ENCODE measurements around the gene SPATA19. TPM values are rescaled to one million over a fixed set of nuclear protein-coding genes. Genes with fewer than 3 reads are reported as not detected.

The SPATA19 gene
- total and polyA plus RNA-seq, 2 experiments from 2014 or later: not detected

- H3K36me3 ChIP-seq: no peaks in the 10 kb centered on the region
- H3K27me3 ChIP-seq: peaks cover 3% of the 10 kb centered on the region
- no peak for DNase-seq (ENCODE audit: low read depth in 1 of 2, low spot score in 1 of 2)
- H3K27ac ChIP-seq: no peak overlapping the region
- H3K9me3 ChIP-seq (ENCODE audit: low read depth): no peaks in the 10 kb centered on the region
- H3K4me1 ChIP-seq (ENCODE audit: low read depth): no peaks in the 10 kb centered on the region
- no peak for TF ChIP-seq CTCF (IDR thresholded peaks at IDR 0.05; ENCODE audit: low read depth, low read length)
- H3K4me3 ChIP-seq: no peak overlapping the region
These were observed 17.8 kb downstream of the SPATA19 start for GRCh38 chr11:133827556-133827955.

- Histone ChIP-seq H3K9me3 (ENCODE audit: low read depth) (no peaks in the 10 kb centered on the region), H3K36me3 (no peaks in the 10 kb centered on the region), H3K4me3 (no peak overlapping the region), H3K4me1 (ENCODE audit: low read depth) (no peaks in the 10 kb centered on the region), H3K27me3 (peaks cover 3% of the 10 kb centered on the region), H3K27ac (no peak overlapping the region)
- TF ChIP-seq CTCF (IDR thresholded peaks at IDR 0.05; ENCODE audit: low read depth, low read length): no peak
- no peak for DNase-seq (ENCODE audit: low read depth in 1 of 2, low spot score in 1 of 2)
These were observed 18.4 kb downstream of the SPATA19 start for GRCh38 chr11:133826866-133827265.

- Histone ChIP-seq H3K9me3 (ENCODE audit: low read depth) (no peaks in the 10 kb centered on the region), H3K36me3 (no peaks in the 10 kb centered on the region), H3K27me3 (peaks cover 3% of the 10 kb centered on the region), H3K27ac (no peak overlapping the region), H3K4me1 (ENCODE audit: low read depth) (no peaks in the 10 kb centered on the region), H3K4me3 (no peak overlapping the region)
- TF ChIP-seq CTCF (IDR thresholded peaks at IDR 0.05; ENCODE audit: low read depth, low read length): no peak
- no peak for DNase-seq (ENCODE audit: low read depth in 1 of 2, low spot score in 1 of 2)
These were observed 19.6 kb downstream of the SPATA19 start for GRCh38 chr11:133825666-133826065.

- H3K4me3 ChIP-seq: no peak overlapping the region
- no peaks in the 10 kb centered on the region for H3K9me3 ChIP-seq (ENCODE audit: low read depth)
- H3K36me3 ChIP-seq: no peaks in the 10 kb centered on the region
- peaks cover 4% of the 10 kb centered on the region for H3K27me3 ChIP-seq
- H3K27ac ChIP-seq: no peak overlapping the region
- TF ChIP-seq CTCF (IDR thresholded peaks at IDR 0.05; ENCODE audit: low read depth, low read length): no peak
- DNase-seq (ENCODE audit: low read depth in 1 of 2, low spot score in 1 of 2): no peak
- no peaks in the 10 kb centered on the region for H3K4me1 ChIP-seq (ENCODE audit: low read depth)
These were observed 20.2 kb downstream of the SPATA19 start for GRCh38 chr11:133825156-133825555.

GRCh38 chr11:133824593-133824992, 20.7 kb downstream of the SPATA19 start:
- no peak for DNase-seq (ENCODE audit: low read depth in 1 of 2, low spot score in 1 of 2)
- no peak overlapping the region for H3K4me3 ChIP-seq
- H3K4me1 ChIP-seq (ENCODE audit: low read depth): no peaks in the 10 kb centered on the region
- no peak for TF ChIP-seq CTCF (IDR thresholded peaks at IDR 0.05; ENCODE audit: low read depth, low read length)
- no peak overlapping the region for H3K27ac ChIP-seq
- no peaks in the 10 kb centered on the region for H3K9me3 ChIP-seq (ENCODE audit: low read depth)
- peaks cover 6% of the 10 kb centered on the region for H3K27me3 ChIP-seq
- no peaks in the 10 kb centered on the region for H3K36me3 ChIP-seq

GRCh38 chr11:133823614-133824013, 21.7 kb downstream of the SPATA19 start:
- H3K4me3 ChIP-seq: no peak overlapping the region
- no peak overlapping the region for H3K27ac ChIP-seq
- TF ChIP-seq CTCF (IDR thresholded peaks at IDR 0.05; ENCODE audit: low read depth, low read length): no peak
- no peaks in the 10 kb centered on the region for H3K9me3 ChIP-seq (ENCODE audit: low read depth)
- H3K36me3 ChIP-seq: no peaks in the 10 kb centered on the region
- no peaks in the 10 kb centered on the region for H3K4me1 ChIP-seq (ENCODE audit: low read depth)
- DNase-seq (ENCODE audit: low read depth in 1 of 2, low spot score in 1 of 2): no peak
- H3K27me3 ChIP-seq: peaks cover 6% of the 10 kb centered on the region

All from cardiac muscle cell (in vitro differentiated cells and primary cell).